GM10847 (cell line): ENCODE data around the gene SERPINE2.

Experiments used
- POLR2A ChIP-seq: IDR thresholded peaks from 2 replicates; pipeline ENCODE4 v1.6.1; 2011; ENCODE audit not compliant: insufficient read length; ENCODE audit errors: extremely low read depth

SERPINE2 gene

DNA sequence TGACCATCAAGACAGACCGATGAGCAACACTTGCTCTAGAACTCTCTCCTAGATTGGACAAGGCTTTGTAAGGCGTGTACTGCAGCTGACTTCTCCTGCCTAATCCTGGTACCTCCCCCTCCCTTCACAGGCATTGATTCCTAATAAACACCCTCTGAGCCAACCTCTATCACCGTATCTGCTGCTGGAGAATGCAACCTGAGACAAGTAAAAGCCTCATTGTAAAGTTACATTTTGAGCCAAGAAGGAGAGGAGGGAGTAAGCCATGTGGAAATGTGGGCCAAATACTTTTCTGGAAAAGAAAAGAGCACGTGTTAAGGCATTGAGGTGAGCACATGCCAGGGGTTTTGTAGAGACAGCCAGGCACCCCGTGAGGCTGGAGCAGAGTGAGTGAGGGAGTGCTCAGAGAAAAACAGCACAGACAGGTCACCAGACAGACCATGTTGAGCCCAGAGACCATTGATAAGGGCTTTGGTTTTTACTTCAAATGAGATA lies 91.3 kb downstream of the SERPINE2 start:
- no peak for TF ChIP-seq POLR2A

DNA sequence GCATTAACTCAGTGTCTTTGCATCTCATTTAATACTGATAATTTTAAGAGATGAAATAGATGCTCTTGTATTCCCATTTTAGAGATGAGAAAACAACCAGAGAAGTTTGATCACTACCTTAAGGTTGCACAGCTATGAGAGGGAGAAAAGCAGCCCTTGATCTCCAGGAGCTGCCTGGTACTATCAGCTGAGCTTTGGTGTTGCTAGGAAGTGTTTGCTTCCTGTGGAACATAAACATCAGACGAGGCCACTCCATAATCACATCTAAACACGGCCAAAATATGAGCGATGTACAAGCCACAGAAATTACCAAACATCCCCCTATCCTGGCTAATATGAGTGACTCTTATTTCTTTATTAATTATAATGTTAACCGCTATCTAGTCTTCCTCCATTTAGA lies 93.3 kb downstream of the SERPINE2 start:
- TF ChIP-seq POLR2A, result no peak

DNA sequence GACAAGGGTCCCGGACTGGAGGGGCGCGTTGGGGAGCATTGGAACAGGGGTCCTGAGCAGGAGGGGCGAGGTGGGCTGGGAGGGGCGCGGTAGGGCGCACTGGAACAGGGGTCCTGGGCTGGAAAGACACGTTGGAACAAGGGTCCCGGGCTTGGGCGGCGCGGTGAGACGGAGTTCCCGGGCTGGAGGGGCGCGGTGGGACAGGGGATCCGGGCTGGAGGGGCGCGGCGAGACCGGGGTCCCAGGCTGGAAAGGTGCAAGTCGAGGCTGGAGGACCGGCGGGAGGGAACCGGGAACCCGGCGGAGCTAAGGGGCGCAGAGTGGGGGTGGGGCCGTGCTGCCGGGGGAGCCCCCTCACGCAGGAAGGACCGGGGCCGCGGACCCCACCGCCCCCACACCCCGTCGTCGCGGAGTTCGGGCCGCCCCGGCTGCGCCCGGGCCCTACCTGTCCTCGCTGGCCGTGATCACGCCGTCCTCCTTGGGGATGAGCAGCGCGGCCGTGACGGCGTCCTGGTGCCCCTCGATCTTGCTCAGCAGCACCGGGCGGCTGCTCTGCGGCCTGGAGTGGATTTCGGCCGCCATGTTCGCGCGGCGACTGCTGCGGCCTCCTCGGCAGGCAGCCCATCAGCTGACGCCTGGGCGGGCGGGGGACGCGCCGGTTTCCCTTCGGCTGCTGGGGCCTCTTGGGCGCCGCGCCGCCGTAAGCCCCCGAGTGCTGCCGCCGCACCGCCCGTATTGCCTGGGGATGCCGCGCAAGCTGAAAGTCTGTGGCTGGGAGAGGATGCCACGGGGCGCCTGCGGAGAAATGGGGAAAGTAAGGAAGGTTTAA lies 94.2 kb downstream of the SERPINE2 start, which contains the start of gene WDFY1:
Gene WDFY1 (minus strand): TSS at position 633 of the 829 bp plus-strand sequence. CDS start 51 bp downstream, at position 582.
- TF ChIP-seq POLR2A, result peak; percentile 88

DNA sequence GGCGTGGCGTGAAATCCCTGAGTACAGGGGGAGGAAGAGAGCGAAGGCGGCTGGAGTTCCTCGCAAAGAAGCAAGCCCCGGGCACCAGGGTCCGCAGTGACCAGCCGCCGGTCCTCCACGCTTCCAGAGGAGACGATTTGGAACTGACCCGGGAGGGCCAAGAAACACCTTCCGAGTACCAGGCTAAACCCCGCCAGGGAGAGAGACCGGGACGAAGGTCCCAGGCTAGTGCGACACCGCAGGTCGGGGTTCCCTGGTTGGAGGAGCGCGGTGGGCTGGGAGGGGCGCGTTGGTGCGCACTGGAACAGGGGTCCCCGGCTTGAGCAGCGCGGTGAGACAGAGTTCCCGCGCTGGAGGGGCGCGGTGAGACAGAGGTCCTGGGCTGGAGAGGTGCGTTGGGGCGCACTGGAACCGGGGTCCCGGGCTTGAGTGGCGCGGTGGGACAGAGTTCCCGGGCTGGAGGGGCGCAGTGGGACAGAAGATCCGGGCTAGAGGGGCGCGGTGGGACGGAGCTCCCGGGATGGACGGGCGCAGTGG lies 94.9 kb downstream of the SERPINE2 start:
- TF ChIP-seq POLR2A, result no peak

DNA sequence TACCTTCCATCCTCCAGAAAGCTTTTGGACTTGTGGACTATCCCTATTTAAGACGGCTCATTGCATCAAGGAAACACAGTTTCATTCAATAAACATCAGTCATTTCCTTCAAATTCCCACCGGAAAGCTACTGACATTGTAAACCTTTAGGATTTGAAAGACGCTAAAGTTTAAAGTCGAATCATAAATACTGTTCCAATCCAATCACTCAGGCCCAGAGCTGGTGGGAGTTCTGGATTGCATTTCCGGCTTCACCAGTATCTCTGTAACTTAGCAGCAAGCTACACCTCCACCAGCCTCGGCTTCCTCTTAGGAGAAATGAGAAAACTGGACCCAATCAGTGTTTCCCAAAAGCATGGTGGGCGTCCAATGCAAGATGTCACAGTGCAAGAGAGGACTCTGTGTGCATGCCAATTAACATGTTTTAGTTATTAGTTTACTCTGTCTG lies 95.5 kb downstream of the SERPINE2 start:
- no peak for TF ChIP-seq POLR2A

DNA sequence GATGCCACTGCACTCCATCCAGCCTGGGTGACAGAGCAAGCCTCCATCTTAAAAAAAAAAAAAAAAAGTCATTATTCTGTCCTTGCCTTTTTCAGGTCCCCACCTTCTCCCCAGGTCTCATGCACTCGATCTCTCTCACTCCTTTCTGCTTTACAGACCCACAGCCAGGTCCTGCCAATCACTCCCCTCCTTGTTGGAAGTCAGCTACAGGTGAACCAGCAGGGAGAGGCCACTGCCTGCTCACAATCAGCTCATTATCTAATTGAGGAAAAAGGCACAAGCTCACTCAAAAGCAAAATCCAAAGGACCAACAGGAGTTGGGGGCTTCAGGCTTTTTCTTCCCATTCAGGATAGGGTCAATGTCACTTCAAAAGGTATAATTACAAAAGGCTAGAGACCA lies 96.0 kb downstream of the SERPINE2 start:
- no peak for TF ChIP-seq POLR2A

DNA sequence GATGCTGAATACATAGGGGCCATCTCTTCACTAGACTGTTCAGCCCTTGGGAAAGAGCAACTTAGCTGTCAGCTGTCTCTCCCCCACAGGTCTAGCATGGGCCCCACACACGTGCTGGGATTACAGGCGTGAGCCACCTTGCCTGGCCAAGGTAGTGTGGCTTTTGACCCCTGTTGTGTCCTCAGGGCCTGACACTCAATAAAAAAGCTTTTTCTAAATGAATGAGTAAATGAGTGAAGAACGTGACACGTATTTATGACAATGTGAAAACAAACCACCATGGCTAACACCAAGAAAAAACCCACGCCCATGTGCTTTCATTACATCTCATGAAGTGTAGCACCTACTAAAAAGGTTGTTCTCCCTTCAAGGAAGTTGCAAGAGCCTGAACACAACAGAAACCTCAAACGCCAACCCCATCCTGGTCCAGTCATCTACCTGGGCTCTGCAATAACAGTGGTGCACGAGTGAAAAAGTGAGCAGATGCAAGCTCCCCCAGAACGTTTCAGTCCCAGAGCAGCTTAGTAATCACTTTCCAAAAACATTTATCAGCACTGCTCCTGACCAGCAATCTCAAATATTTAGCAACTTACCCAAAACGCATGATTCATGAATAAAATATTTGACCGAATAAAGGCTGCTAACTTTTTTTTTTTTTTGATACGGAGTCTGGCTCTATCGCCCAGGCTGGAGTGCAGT lies 97.4 kb downstream of the SERPINE2 start:
- no peak for TF ChIP-seq POLR2A

DNA sequence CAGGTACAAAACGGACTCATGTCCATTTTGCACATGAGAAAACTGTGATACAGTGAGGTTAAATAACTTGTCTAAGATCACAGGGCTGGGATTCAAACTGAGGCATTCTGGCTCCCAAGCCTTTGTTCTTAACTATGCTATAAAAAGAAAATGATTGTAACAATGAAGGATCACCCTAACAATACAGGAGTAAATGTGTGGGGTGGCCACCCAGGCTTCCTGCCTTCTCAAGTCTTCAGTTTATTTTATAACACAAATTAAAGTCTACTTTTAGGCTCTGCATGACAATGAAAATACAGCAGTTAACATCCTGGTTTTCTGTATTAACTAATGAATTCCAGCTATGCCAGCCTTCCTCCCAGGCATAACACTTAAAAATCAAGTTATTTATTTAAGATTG lies 101.6 kb downstream of the SERPINE2 start:
- TF ChIP-seq POLR2A, result no peak

DNA sequence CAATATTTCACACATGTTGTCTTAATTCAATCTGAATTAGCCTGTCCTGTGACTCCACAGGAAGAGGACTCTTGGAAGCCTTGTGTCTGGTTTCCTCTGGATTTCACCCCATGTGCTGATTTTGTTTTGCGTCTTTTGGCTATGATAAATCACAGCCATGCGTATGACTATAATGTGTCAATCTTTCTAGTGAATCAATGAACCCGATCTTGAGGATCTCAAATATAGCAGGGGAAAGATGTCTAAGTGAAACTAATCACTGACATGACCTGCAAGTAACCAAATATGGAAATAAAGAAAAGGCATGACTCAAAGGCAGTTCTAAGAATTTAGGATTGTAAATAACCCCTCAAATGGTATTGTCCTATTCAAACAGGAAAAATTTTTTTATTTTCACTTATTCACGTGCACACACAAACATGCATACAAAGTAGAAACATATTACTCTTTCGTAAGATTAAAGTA lies 102.2 kb downstream of the SERPINE2 start:
- TF ChIP-seq POLR2A, result no peak

DNA sequence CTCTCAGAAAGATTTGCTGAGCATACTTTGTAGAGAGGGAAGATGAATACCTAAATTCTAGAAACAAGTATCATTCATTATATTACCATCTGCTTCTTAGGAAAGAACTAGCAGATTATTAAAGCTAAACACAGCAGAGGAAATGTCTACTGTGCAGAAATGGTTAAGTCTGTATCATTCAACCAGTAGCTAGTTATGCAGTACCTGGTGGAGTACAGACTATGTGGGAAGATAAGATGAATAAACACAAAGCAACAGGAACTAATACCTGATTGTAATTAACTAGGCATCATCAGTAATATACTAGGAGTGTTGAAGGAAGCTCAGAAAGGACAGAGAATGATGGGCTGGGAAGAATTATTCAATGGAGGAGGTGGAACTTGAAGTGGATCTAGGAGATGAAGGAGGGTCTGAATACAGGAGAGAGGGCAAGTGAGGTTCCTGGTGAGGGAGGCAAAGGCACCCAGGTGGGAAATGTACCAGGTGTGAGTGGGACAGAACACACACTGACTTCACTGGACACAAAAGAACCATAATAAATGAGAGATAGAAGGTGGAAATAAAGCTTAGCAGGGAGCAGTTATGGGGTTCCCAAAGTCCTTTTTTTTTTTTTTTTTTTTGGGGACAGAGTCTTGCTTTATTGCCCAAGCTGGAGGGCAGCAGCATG lies 103.5 kb downstream of the SERPINE2 start:
- no peak for TF ChIP-seq POLR2A

DNA sequence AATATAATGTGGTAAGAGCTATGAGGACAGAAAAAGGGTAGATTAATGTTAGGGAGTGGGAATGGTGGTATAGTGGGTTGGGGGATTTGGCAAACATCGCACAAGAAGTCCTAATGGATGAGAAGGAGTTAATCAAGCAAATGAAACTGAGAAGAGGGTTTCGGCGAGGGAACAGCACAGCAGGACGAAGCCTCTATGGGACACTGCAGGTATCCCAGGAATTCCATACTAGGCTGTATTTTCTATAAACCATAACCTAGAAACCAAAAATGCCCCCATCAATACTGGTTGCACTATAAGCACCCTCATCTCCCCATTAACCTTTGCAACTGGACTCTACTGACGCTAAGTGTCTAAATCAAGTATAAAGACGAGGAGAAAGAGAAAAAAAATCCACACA lies 104.2 kb downstream of the SERPINE2 start:
- TF ChIP-seq POLR2A, result no peak

DNA sequence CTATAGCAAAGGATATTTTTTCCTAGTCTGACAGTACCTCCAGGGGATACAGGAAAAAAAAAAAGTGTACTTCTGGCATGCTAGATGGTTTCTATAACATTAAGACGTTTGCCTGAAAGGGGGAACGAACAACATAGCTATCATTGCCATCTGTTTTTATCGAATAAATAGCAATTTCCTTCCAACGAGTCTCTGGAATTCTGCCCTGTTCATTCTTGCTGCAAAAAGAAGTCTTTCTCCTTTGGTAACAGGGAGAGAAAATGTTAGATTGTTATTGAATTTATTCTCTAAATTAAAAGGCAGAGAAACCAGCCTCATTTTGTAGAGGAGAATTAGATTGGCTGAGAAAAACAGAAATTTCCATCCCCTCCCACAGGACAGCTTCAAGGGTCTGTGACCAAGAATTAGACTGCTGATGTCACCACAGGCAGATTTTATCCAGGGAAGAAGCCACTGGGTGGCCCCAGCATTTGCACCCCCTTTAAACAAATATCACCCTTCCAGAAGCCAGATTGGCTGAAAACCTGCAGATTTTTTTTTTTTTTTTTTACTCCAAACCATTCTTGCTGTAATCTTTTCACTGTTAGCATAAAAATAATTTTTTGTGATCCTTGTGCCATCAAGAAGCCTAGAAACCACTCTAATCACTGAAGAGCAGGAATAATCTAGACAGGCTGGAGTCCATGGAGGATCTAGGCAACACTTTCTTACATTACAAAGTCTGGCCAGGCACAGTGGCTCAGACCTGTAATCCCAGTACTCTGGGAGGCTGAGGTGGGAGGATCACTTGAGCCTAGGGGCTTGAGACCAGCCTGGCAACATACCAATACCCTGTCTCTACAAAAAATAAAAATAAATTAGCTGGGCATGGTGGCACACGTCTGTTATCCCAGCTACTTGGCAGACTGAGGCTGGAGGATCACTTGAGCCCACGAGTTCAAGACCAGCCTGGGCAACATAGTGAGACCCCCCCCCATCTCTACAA lies 106.0 kb downstream of the SERPINE2 start:
- TF ChIP-seq POLR2A, result no peak

DNA sequence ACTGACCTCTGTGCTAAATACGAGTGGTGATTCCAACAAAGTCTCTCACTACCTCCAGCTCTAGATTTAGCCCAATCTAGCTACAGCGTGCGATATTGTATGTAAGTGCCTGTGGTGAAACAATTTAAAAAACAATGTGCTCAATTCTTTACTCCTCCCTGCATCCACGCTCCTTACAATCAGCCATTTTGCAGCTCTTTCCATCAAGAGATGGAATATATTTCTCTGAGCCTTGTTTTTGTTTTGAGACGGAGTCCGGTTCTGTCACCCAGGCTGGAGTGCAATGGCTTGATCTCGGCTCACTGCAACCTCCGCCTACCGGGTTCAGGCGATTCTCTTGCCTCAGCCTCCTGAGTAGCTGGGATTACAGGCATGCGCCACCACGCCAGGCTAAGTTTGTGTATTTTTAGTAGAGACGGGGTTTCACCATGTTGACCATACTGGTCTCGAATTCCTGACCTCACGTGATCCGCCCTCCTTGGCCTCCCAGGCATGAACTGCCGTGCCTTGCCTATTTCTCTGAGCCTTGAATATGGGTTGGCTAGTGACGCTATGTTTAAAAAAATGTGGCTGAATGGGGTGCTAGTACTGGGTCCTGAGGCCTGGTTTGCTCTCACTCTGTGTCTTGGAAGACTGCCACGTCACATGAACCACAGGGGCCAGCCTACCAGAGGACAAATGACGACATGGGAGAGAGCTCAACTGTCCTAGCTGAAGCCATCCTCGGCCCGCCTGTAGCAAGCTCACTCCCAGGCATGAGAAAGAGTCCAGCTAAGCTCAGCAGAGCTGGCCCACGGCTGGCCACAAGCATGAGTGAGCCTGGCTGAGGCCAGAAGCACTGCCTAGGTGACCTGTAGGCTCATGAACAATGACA lies 108.7 kb downstream of the SERPINE2 start:
- no peak for TF ChIP-seq POLR2A
